H1 (cell line): ENCODE measurements around the gene CDH11. TPM values are rescaled to one million over a fixed set of nuclear protein-coding genes. Genes with fewer than 3 reads are reported as not detected.
A peak's percentile ranks its signal among the peaks of the same experiment; 100 is the strongest.

Experiments used
- CTCF ChIA-PET: fragments of 300-600 bp; sonication (Branson Sonifier 250); formaldehyde crosslinking; loops from one replicate; lab custom pipeline; 2021; ENCODE audit not compliant: partially characterized antibody; lab: Charles Lee
- POLR2A ChIA-PET: fragments of 300-600 bp; sonication (Branson Sonifier 250); formaldehyde crosslinking; loops from one replicate; lab custom pipeline; 2021; ENCODE audit warnings: inconsistent platforms; ENCODE audit not compliant: partially characterized antibody; lab: Charles Lee
- DNase-seq, 2 experiments: peaks; one replicate each; pipeline versions ENCODE4 v3.0.0 to v3.0.0-alpha.2; 2010 to 2022; ENCODE audit warnings: low spot score in 2 of 2, low read depth in 1 of 2, mixed read lengths in 1 of 2
- FAIRE-seq: peaks from 2 replicates; lab custom pipeline; 2011; peaks lifted over from hg19 to GRCh38; lab: Jason Lieb, UNC
- H2AFZ ChIP-seq: 2 replicates; pipeline ENCODE4 v1.8.1; 2012; ENCODE audit warnings: low read length, inconsistent platforms
- H2AK5ac ChIP-seq: 2 replicates; pipeline ENCODE4 v1.6.1; 2013; ENCODE audit warnings: low read depth, low read length
- H2BK120ac ChIP-seq: replicated peaks from 2 replicates; pipeline ENCODE3; 2013; ENCODE audit warnings: low read depth, low read length, inconsistent platforms
- H2BK12ac ChIP-seq: 2 replicates; pipeline ENCODE4 v1.6.1; 2013; ENCODE audit warnings: low read depth, low read length
- H2BK15ac ChIP-seq: 2 replicates; pipeline ENCODE4 v1.6.1; 2013; ENCODE audit warnings: low read length
- H2BK20ac ChIP-seq: 2 replicates; pipeline ENCODE4 v1.6.1; 2013; ENCODE audit warnings: low read length
- H2BK5ac ChIP-seq: 2 replicates; pipeline ENCODE4 v1.6.1; 2013; ENCODE audit warnings: low read depth, low read length
- H3K14ac ChIP-seq: 2 replicates; pipeline ENCODE4 v1.6.1; 2013; ENCODE audit warnings: inconsistent platforms; ENCODE audit not compliant: insufficient read length
- H3K18ac ChIP-seq: 2 replicates; pipeline ENCODE4 v1.6.1; 2013; ENCODE audit warnings: low read length; ENCODE audit errors: extremely low read depth
- H3K23ac ChIP-seq: 2 replicates; pipeline ENCODE4 v1.6.1; 2013; ENCODE audit warnings: inconsistent platforms; ENCODE audit not compliant: insufficient read length
- H3K23me2 ChIP-seq: 2 replicates; pipeline ENCODE4 v1.6.1; 2013; ENCODE audit warnings: low read depth, low read length
- H3K27ac ChIP-seq: 2 replicates; pipeline ENCODE4 v1.6.1; 2011; ENCODE audit warnings: low read depth, low read length, inconsistent platforms
- H3K27me3 ChIP-seq, 4 experiments: replicated peaks in 1 of 4; 1 replicate in 1 of 4; 2 replicates in 3 of 4; pipeline versions ENCODE4 v1.6.1 to v1.8.1; 2011 to 2013; ENCODE audit warnings: low read length in 3 of 4, mild to moderate bottlenecking in 3 of 4, inconsistent platforms in 2 of 4, mixed read lengths in 2 of 4, moderate library complexity in 1 of 4; ENCODE audit not compliant: control insufficient read depth in 3 of 4, insufficient read depth in 3 of 4; ENCODE audit errors: extremely low read depth in 1 of 4
- H3K36me3 ChIP-seq, 4 experiments: 2 replicates each; pipeline versions ENCODE4 v1.6.1 to v1.8.1; 2011 to 2013; ENCODE audit warnings: mild to moderate bottlenecking in 4 of 4, low read length in 3 of 4, moderate library complexity in 2 of 4, control low read depth in 1 of 4, inconsistent platforms in 1 of 4; ENCODE audit not compliant: insufficient read depth in 4 of 4, control insufficient read depth in 2 of 4
- H3K4ac ChIP-seq: replicated peaks from 2 replicates; pipeline ENCODE3; 2013; ENCODE audit warnings: low read length, low read depth, mixed read lengths, inconsistent platforms; ENCODE audit not compliant: insufficient read length
- H3K4me1 ChIP-seq, 4 experiments: replicated peaks in 1 of 4; 1 replicate in 1 of 4; 2 replicates in 3 of 4; pipeline versions ENCODE4 v1.6.1 to v1.8.1; 2011 to 2013; ENCODE audit warnings: low read length in 3 of 4, inconsistent platforms in 2 of 4, mixed read lengths in 1 of 4; ENCODE audit not compliant: insufficient read depth in 4 of 4, control insufficient read depth in 3 of 4
- H3K4me2 ChIP-seq, 2 experiments: 2 replicates each; pipeline versions ENCODE4 v1.6.1 to v1.8.1; 2011 to 2013; ENCODE audit warnings: low read depth in 2 of 2, low read length in 2 of 2, control low read depth in 1 of 2, inconsistent platforms in 1 of 2, mild to moderate bottlenecking in 1 of 2; ENCODE audit not compliant: insufficient read depth in 1 of 2
- H3K4me3 ChIP-seq, 4 experiments: fragments of 200-600, 300-600 bp in 1 of 4; sonication (generic), shearing (Covaris generic), sonication (Bioruptor Twin) in 1 of 4; 2 replicates each; pipeline versions ENCODE4 v1.5.1 to v1.8.1; 2011 to 2016; ENCODE audit warnings: low read length in 4 of 4, low read depth in 3 of 4, control low read depth in 2 of 4, inconsistent platforms in 2 of 4, mild to moderate bottlenecking in 2 of 4, mixed read lengths in 1 of 4, moderate library complexity in 1 of 4; ENCODE audit not compliant: insufficient read depth in 2 of 4; ENCODE audit errors: extremely low read depth in 1 of 4
- H3K56ac ChIP-seq: replicated peaks from 2 replicates; pipeline ENCODE3; 2013; ENCODE audit warnings: low read depth, mild to moderate bottlenecking, mixed read lengths, low read length, inconsistent platforms; ENCODE audit not compliant: insufficient read length
- H3K79me1 ChIP-seq: 2 replicates; pipeline ENCODE4 v1.6.1; 2013; ENCODE audit warnings: low read depth, low read length, control low read depth
- H3K79me2 ChIP-seq, 2 experiments: 2 replicates each; pipeline versions ENCODE4 v1.6.1 to v1.8.1; 2012 to 2013; ENCODE audit warnings: low read length in 2 of 2, mild to moderate bottlenecking in 2 of 2, inconsistent platforms in 1 of 2; ENCODE audit not compliant: insufficient read depth in 2 of 2, control insufficient read depth in 1 of 2
- H3K9ac ChIP-seq, 4 experiments: replicated peaks in 1 of 4; 1 replicate in 1 of 4; 2 replicates in 3 of 4; pipeline versions ENCODE4 v1.6.1 to v1.8.1; 2011 to 2013; ENCODE audit warnings: low read depth in 3 of 4, low read length in 3 of 4, control low read depth in 2 of 4, mild to moderate bottlenecking in 2 of 4, moderate library complexity in 2 of 4, inconsistent platforms in 1 of 4; ENCODE audit errors: extremely low read depth in 1 of 4
- H3K9me3 ChIP-seq, 2 experiments: 2 replicates each; pipeline versions ENCODE4 v1.6.1 to v1.8.1; 2012 to 2013; ENCODE audit warnings: mild to moderate bottlenecking in 2 of 2, moderate library complexity in 2 of 2, control low read depth in 1 of 2, inconsistent platforms in 1 of 2, low read depth in 1 of 2, low read length in 1 of 2, mixed read lengths in 1 of 2; ENCODE audit not compliant: insufficient read depth in 2 of 2
- H4K20me1 ChIP-seq, 2 experiments: replicated peaks in 1 of 2; 2 replicates each; pipeline versions ENCODE3 to v1.8.1; 2011 to 2013; ENCODE audit warnings: inconsistent platforms in 2 of 2, low read length in 2 of 2, mild to moderate bottlenecking in 1 of 2; ENCODE audit not compliant: insufficient read depth in 2 of 2, control insufficient read depth in 1 of 2
- H4K5ac ChIP-seq: 2 replicates; pipeline ENCODE4 v1.6.1; 2013; ENCODE audit warnings: low read length, low read depth, mixed read lengths, inconsistent platforms; ENCODE audit not compliant: insufficient read length
- H4K8ac ChIP-seq: 2 replicates; pipeline ENCODE4 v1.8.0; 2013; ENCODE audit warnings: mild to moderate bottlenecking, moderate library complexity, low read length, inconsistent platforms; ENCODE audit not compliant: insufficient read depth; ENCODE audit errors: extremely low read depth
- H4K91ac ChIP-seq: replicated peaks from 2 replicates; pipeline ENCODE3; 2013; ENCODE audit warnings: low read length, mixed read lengths, inconsistent platforms; ENCODE audit not compliant: insufficient read length
- ASH2L ChIP-seq: fragments of 200-600, 300-600 bp; sonication (generic); IDR thresholded peaks from one replicate; pipeline ENCODE4 v1.7.1; 2017; ENCODE audit warnings: low read length
- CTBP2 ChIP-seq: IDR thresholded peaks from 2 replicates; pipeline ENCODE4 v1.7.0; 2011; ENCODE audit warnings: borderline replicate concordance, mild to moderate bottlenecking, moderate library complexity, mixed read lengths, low read length; ENCODE audit not compliant: insufficient read depth, insufficient read length
- EP300 ChIP-seq, 2 experiments: IDR thresholded peaks; 1 replicate in 1 of 2; 2 replicates in 1 of 2; pipeline ENCODE4 v1.6.1; 2011 to 2012; ENCODE audit warnings: low read depth in 2 of 2, low read length in 2 of 2, mild to moderate bottlenecking in 2 of 2, borderline replicate concordance in 1 of 2, inconsistent platforms in 1 of 2, moderate library complexity in 1 of 2
- EZH2 ChIP-seq: fragments of 200-600 bp; sonication (generic); IDR thresholded peaks from 2 replicates; pipeline ENCODE4 v1.7.1; 2012; ENCODE audit warnings: low read depth, mild to moderate bottlenecking, moderate library complexity, low read length, inconsistent platforms; ENCODE audit not compliant: severe bottlenecking
- KDM4A ChIP-seq: IDR thresholded peaks from one replicate; pipeline ENCODE4 v1.7.1; 2012; ENCODE audit warnings: low read depth, mild to moderate bottlenecking, moderate library complexity, low read length, inconsistent platforms; ENCODE audit not compliant: severe bottlenecking
- MAFK ChIP-seq: IDR thresholded peaks from 2 replicates; pipeline ENCODE4 v1.6.1; 2012; ENCODE audit warnings: low read depth, mild to moderate bottlenecking, improper control_type of control experiment, low read length
- POLR2A ChIP-seq, 2 experiments: IDR thresholded peaks; 1 replicate in 1 of 2; 2 replicates in 1 of 2; pipeline ENCODE4 v1.6.1; 2011; ENCODE audit warnings: low read depth in 2 of 2, low read length in 2 of 2, mild to moderate bottlenecking in 2 of 2; ENCODE audit errors: control extremely low read depth in 1 of 2
- SUZ12 ChIP-seq: fragments of 200-600 bp; sonication (generic); IDR thresholded peaks from 2 replicates; pipeline ENCODE4 v1.6.1; 2012; ENCODE audit warnings: mild to moderate bottlenecking, inconsistent platforms, low read length, moderate library complexity, mixed read lengths
- WGBS, 2 experiments: shearing (Covaris generic) in 1 of 2; methylation state at CpG; one replicate each; pipeline versions ENCODE4 v1.1.6 to v1.1.7; 2013 to 2015; ENCODE audit warnings: low lambda C conversion rate in 2 of 2, mixed read lengths in 2 of 2, inconsistent platforms in 1 of 2, low coverage in 1 of 2, missing lambda C conversion rate in 1 of 2; ENCODE audit not compliant: insufficient replicate concordance in 2 of 2, insufficient coverage in 1 of 2, insufficient read length in 1 of 2; ENCODE audit errors: extremely low coverage in 1 of 2, missing lambda C conversion rate in 1 of 2; 5-methylcytosine and 5-hydroxymethylcytosine counted together
- polyA plus RNA-seq, 7 experiments: library from polyadenylated mRNA; depleted of rRNA in 3 of 7; stranded (reverse) in 5 of 7; unstranded in 2 of 7; fragments of >200 nt in 5 of 7; fragments of 200-250 nt in 2 of 7; gene quantifications; 1 replicate in 5 of 7; 2 replicates in 1 of 7; 4 replicates in 1 of 7; pipeline versions ENCODE4 v1.2.1 to v1.2.3, GENCODE V29; 2011 to 2013; ENCODE audit warnings: missing spikeins in 2 of 7, mixed read lengths in 2 of 7
- total RNA-seq: library from RNA; stranded (reverse); fragmentation: NEBNext Ultra II Directional; extraction: Animal tissue kit (Norgen Biotek cat#: 25700); gene quantifications from 2 replicates; pipeline ENCODE4 v1.2.1, GENCODE V29; 2021
- TF ChIP-seq, protein P1 (sequence below): IDR thresholded peaks from 2 replicates; pipeline ENCODE4 v1.6.1; 2012; ENCODE audit warnings: inconsistent platforms

Gene CDH11
- total and polyA plus RNA-seq, 2 of the 8 experiments (the other 6 are each of a cell fraction or from before 2014, with no cell fraction given) = 3.3 to 8.4 TPM

DNA sequence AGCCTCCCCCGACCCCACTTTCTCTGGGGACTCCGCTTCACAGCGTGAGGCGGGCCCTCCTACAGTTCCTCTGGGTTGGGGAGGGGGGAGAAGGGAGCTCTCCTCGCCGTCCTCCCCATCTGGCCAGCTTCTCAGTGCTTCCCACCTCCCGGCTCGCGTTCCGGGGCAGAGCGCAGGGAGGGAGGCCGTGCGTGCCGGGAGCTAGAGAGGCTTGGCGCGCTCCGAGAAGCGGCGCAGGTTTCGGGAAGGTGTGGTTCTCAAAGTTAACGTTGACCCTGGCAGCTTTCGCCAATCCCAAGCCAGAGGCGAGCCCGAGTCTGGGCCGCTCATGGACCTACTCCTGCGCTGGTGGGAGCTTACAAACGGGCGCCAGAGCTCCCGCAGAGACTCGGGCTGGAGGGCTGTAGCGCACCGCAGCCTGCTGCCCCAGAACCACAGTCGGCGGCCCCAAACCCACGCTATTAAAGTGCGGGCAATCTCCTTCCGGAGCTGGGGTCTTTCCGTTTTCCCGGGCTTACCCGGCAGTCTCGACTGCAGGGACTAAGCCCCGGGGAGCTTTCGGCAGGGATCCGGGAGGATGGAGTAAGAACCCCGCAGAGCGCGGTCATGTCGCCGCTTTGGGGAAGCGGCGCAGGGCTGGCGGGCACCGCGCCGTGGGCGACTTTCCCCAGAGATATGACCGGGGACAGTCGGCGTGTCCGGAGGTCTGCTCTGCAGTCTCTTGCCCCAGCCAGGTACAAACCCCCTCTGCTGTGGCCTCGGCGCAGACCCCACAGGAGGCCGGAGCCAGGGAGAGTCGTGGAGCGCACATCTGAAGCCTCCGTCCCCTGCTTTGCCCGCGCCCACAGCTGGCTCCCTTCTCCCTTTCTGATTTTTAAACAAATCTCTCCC lies 787 bp downstream of the CDH11 start:
- no peak overlapping the region for H3K23ac ChIP-seq
- H3K56ac ChIP-seq = no peak overlapping the region
- H4K91ac ChIP-seq = no peak overlapping the region
- no peak overlapping the region; the same call in 1 of the 2 replicates for H2BK5ac ChIP-seq
- no peaks in the 10 kb centered on the region for H3K79me1 ChIP-seq
- no peak overlapping the region for H4K5ac ChIP-seq
- no peak overlapping the region for H3K4ac ChIP-seq
- WGBS, 2 experiments = 2% methylated on average over 51 of the region's 68 CpGs; no CpG with 5 or more reads in 1 of the 2 experiments
- no peak overlapping the region; the same call in 1 of the 2 replicates for H2BK15ac ChIP-seq
- no peaks in the 10 kb centered on the region for H3K79me2 ChIP-seq
- peak overlapping the region; percentile 51; the same call in 1 of the 2 replicates for H2AFZ ChIP-seq
- peaks cover 21 to 68% (median 51%) of the 10 kb centered on the region in 4 experiments for H3K27me3 ChIP-seq
- no peak overlapping the region for H2AK5ac ChIP-seq
- H3K4me1 ChIP-seq = peaks cover 7 to 18% (median 11%) of the 10 kb centered on the region in 4 experiments
- no peaks in the 10 kb centered on the region for H3K9me3 ChIP-seq
- peak overlapping the region in 1 of 4 experiments; percentile 13; a peak in 2 of 7 replicates for H3K9ac ChIP-seq
- ChIA-PET CTCF (interaction anchor here (0.6 to 1.7 kb wide), 7 partner anchors 9 to 1156 kb away, joined by 3 to 5 read pairs (median 3); no protein-coding TSS in a partner anchor), POLR2A (interaction anchor here (0.9 to 1.4 kb wide), 2 partner anchors 20 to 104 kb away, joined by 4 to 5 read pairs; no protein-coding TSS in a partner anchor)
- peak overlapping the region; percentile 43; the same call in 1 of the 2 replicates for H3K18ac ChIP-seq
- no peaks in the 10 kb centered on the region for H3K36me3 ChIP-seq
- peak overlapping the region; percentile 26; the same call in 1 of the 2 replicates for H4K8ac ChIP-seq
- no peak overlapping the region for H2BK120ac ChIP-seq
- H2BK20ac ChIP-seq = no peak overlapping the region
- H3K23me2 ChIP-seq = peaks cover 30% of the 10 kb centered on the region
- peak overlapping the region; percentile 49 to 77 (median 68) for H3K4me3 ChIP-seq
- no peak for FAIRE-seq
- H3K27ac ChIP-seq = no peak overlapping the region
- DNase-seq = peak in 1 of 2 experiments; percentile 69
- peak overlapping the region; percentile 79 to 99 for H3K4me2 ChIP-seq
- H4K20me1 ChIP-seq = peaks cover 2 to 4% of the 10 kb centered on the region in 2 experiments
- H3K14ac ChIP-seq = no peak overlapping the region
- peak overlapping the region; percentile 62; the same call in 1 of the 2 replicates for H2BK12ac ChIP-seq
- peak; percentile 38 for TF ChIP-seq CTBP2
- TF ChIP-seq POLR2A (IDR thresholded peaks at IDR 0.05; ENCODE audit: control extremely low read depth in 1 of 2, low read depth in 2 of 2, low read length in 2 of 2) = no peak
- peak; percentile 80 for TF ChIP-seq EZH2
- TF ChIP-seq KDM4A = peak; percentile 97
- TF ChIP-seq, protein P1, sequence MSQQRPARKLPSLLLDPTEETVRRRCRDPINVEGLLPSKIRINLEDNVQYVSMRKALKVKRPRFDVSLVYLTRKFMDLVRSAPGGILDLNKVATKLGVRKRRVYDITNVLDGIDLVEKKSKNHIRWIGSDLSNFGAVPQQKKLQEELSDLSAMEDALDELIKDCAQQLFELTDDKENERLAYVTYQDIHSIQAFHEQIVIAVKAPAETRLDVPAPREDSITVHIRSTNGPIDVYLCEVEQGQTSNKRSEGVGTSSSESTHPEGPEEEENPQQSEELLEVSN = peak; percentile 25; the same call in 1 of the 2 replicates
- TF ChIP-seq ASH2L = peak; percentile 22
- peak; percentile 88 for TF ChIP-seq SUZ12
- no peak for TF ChIP-seq MAFK
- TF ChIP-seq EP300 (IDR thresholded peaks at IDR 0.05; ENCODE audit: borderline replicate concordance in 1 of 2, low read depth in 2 of 2, low read length in 2 of 2) = no peak
